ENCODE measurements around the gene USP22.

The USP22 gene

GRCh38 chr17:21019976-21020586, 22.7 kb downstream of the USP22 start:
- no peak for DNase-seq (ENCODE audit: low spot score)

DNA sequence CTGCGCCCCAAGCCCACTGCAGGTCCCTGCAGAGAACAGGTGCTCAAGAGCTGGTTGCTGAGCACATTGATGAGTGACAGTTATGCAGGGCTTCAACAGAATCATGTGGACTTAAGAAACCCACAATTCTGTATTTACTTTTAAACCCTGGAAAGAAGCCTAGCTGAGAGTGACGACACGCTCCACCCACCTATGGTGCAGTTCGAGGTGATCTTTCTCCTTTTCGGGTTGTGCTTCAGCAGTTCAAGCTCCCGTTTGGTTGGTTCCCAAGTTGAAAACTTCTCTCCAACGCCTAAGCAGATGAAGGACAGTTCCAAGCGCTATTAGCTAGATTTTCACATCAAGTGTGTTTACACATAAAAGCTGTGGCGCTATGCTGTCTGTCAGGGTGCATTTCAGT, 23.9 kb downstream of the USP22 start:
- no peak for DNase-seq (ENCODE audit: low spot score)

GRCh38 chr17:21017861-21018260, 24.9 kb downstream of the USP22 start:
- no peak for DNase-seq (ENCODE audit: low spot score)

DNA sequence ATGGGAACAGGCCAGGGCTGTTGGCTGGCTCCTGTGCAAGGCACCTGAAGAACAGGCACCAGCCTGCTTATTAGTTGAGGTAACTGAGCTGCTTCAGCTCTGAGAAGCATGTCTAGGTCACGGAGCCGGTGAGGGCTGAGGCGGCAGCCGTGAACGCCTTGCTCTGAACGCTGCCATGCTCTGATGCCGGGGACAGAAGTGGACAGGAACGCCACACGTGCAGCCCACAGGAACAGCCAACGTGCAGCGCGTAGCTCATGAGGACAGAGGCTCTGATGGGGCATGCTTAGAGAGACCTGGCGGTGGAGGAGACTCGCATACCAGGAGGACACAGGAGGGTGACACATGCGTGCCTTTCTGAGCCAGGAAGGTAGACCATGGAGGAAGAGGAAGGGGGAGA, 25.6 kb downstream of the USP22 start:
- DNase-seq (ENCODE audit: low spot score), result no peak

GRCh38 chr17:21016826-21017225, 26.0 kb downstream of the USP22 start:
- DNase-seq (ENCODE audit: low spot score), result no peak

GRCh38 chr17:21015564-21015963, 27.2 kb downstream of the USP22 start:
- DNase-seq (ENCODE audit: low spot score), result no peak

DNA sequence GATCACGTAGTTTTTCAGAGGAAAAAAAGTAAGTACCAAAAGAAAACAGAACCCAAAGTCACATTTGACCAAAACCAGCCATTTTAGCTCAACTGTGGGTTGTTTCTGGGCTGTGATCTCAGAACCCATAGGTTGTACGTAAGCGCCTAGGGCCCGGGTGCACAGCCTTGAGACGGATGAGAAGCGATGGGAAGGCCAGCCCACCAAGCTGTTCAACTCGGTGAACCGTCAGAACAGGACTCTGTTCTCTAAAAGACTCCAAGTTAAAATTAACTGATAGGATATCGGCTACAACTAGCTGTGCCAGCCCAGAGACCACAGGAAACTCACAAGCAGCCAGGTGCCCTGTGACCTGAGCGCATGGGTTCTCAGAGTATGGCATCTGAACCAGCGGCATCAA, 28.3 kb downstream of the USP22 start:
- no peak for DNase-seq (ENCODE audit: low spot score)

GRCh38 chr17:21013983-21014382, 28.8 kb downstream of the USP22 start:
- no peak for DNase-seq (ENCODE audit: low spot score)

DNA sequence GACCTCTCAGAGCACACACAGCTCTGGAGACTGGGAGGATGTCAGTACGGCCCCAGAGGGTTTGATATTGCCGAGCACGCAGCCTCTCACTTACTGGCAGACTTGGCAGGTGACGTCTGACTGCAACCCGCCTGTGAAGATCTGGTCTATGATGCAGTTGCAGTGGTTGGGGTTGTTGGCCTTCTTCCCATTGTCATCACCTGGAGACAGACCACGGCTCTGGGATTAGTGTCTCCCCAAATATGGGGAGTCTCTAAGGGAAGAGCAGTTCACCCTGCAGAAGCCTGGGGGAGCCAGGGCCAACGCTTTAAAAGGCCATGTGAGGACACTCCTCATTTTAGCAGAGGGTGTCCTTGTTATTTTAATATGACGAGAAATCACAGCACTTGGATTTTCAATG, 30.1 kb downstream of the USP22 start:
- no peak for DNase-seq (ENCODE audit: low spot score)

DNA sequence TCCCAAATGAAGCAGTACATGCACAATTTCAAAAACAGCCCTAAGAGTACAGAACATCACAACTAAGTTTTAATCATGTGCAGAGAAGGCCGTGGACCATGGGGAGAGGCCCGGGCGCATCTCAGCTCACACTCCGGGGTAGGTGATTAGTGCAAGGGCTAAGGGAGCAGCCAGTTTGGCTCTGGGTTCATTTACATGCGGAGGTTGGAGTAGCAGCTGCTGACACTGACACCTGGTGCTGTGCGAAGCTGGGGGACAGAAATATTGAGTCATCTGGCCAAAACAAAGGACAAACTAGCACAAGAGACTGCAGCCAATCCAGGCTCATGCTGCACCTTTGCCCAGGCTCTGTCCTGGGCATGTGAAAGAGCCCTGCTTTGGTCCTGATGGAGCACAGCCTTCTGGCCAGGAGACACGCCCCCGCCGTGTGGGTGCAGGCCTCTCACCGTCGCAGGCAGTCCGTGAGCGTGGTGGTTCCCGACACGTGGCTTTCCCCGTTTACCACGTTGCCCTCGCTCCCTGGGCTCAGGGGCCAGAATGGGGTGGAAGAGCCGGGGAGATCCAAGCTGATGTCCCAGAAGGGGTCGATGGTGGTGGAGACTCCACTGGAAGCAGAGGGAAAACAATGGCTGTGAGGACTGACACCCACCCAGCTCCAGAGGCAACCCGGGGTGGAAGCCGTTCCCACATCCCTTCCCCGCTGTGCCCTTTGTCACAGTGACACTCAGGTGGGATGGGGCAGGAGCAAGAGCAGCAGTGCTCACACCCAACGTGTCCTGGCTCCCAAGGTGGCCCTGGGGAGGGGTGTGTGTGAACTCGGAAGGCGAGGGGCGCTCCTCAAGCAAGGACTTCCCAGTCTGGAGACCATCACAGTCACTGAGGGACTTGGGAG, 31.9 kb downstream of the USP22 start:
- no peak for DNase-seq (ENCODE audit: low spot score)

DNA sequence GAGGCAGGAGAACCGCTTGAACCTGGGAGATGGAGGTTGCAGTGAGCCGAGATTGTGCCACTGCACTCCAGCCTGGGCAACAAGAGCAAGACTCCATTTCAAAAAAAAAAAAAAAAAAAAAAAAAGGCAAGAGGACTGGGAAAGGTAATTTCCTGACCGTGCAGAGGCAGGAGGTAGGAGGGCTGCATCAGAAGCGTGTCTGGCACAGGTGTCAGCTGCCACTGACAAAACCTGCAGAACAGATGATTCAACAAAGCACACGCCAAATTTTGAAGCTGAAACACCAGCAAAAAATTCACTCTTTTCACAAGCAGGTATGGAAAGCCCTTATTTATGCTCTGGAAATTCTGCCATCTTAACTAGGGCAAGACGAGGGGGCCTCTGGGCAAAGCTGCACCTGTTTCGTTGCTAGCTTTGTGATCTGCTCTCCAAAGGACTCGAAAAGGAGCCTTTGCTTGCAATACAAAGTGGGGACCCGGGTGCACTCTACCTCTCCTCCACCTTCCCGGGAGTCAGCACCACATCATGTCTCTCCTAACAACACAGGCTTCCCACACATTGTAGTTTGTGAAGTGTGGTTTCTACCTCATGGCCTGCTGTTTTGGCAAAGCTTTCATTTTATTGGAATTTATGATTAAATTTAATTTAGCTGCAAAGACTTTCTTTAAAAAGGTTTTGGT, 33.7 kb downstream of the USP22 start:
- no peak for DNase-seq (ENCODE audit: low spot score)

DNA sequence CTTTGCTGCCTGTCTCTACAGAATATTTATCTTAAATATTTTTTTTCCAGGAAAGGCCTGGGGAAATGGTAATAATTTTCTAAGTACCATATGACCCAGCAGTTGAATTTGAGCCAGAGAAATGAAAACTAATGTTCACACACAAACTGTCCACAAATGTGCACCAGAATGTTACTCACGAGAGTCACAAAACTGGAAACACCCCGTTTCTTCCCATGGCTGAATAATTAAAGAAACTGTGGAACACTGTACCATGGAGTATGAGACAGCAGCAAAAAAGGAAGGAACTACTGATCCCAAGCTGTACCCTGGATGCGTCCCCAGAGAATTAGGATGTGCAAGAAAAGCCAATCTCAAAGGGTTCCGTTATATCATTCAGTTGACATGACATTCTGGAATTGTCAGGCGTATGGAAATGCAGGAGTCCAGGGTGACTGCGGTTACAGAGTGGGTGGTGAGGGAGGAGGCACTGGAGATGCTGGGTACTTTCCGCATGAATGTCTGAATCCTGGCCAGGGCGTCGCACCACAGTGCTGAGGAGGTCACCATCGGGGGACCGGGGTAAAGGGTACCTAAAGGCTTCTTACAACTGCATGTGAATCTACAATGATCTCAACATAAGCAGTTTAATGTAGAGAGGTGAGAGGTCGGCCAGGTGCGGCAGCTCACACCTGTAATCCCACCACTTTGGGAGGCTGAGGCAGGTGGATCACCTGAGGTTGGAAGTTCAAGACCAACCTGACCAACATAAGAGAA, 34.5 kb downstream of the USP22 start:
- no peak for DNase-seq (ENCODE audit: low spot score)

- DNase-seq (ENCODE audit: low spot score), result no peak
Measured at GRCh38 chr17:21007646-21008045, 35.2 kb downstream of the USP22 start.

DNA sequence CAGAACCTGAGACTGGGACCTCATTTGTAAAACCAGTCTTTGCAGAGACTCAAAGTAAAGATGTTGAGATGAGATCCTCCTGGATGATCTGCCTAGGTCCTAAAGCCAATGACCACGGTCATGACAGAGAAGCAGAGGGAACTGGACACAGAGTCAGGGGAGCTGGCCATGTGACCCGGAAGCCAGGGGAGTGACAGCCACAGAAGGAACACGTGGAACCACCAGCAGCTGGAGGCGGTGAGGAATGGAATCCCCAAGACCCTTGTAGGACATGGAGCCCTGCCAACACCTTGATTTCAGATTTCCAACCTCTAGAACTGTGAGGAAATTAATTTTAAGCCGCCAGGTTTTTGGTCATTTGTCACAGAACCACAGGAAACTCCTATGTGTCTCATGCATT, 37.0 kb downstream of the USP22 start:
- no peak for DNase-seq (ENCODE audit: low spot score)

GRCh38 chr17:21005367-21005766, 37.4 kb downstream of the USP22 start:
- no peak for DNase-seq (ENCODE audit: low spot score)

DNA sequence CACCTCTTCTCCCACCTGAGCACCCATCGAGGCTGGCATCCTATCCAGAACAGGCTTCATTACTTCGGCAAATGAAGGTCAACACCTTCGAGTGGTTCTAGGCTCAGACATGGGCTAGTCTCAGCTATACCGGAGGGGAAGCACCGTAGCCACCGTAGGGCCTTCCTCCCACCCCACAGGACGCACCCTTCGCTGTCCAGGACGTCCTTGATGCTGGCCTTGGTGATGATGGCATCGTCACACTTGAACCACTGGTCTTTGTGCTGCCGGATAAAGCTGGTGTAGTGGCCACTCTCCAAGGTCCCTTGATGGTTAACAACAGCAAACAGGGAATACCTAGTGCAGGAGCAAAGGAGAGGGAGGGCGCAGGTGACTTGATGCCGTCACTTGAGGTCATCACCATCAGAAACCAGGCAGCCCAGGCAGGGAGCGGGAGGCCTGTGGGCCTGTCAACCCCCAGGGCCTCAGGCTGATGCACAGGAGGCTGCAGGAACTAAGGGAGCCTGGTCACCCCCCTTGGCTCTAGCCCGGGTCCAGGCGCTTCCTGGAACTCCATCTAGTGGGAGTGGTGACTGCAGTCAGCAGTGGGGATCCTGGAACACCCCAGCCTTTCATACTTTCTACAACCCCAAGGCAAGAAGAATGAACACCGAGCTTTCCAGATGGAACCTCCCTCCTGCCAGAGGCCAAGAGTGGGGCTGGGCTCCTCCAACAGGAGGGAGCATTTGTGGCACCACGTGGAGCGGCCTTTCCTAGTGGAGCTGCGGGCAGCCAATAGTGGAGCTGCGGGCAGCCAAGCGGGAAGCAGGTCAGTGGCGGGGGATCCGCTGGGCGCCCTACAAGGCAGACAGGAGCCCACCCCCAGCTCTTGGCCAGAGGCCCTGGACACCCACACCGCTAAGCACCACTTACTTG, 38.5 kb downstream of the USP22 start:
- DNase-seq (ENCODE audit: low spot score), result no peak

DNA sequence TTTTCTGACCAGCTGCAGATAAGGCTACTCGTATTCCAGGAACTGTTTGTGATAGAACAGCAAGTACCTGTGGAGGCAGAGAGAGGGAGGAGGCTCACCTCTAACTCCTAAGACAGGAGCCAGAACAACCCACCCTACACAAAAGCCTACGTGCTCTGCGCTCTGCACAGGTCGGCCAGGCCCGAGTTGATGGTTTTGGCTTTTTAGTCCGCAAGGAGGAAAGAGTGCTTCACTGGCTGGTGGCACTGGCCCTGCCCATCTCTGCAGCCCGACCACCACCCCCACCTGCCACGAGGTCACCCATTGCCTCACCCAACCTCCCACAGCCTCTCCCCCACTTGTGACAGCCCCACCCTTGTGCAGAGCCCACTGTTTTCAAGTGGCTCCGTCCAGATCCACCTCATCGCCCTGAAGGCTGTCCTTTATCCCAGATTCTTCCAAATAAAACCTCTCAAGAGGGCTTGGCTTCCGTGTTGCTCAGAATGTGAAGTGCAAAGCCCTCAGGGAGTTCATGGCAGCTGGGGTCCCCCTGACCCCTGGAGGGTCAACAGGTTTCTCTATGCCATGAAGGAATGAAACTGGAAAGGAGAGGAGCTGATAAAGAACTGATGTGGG, 39.7 kb downstream of the USP22 start:
- no peak for DNase-seq (ENCODE audit: low spot score)

DNA sequence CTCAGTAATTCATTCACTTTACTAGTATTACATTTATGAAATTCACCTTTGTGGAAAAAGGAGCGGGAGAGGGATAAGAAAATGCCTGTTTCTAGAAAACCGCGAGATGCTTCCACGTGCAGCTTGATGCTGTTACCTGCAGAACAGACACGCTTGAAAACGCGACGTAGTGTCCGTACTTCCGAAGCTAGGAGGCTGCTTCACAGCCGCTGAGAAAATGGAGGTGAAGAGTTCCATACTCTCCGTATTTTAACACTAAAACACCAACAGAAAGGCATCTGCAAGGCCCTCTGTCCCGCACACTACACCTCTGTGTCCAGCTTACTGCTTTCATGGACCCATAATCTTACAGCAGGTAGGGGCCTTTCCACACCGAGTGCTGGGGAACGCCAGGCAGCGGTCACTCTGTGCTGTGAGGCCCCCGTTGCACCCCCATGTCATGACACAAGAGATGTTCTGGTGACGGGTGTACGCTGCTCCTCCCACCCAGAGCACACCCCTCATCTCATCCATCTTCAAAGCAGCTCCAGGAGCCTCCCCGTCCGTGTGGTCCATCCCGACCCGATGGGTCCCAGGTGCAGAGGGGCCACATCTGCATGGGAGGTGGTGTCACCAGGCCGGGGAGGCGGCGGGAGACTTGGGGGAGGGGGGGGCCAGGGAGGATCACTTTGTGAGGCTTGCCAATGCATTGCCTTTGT, 40.4 kb downstream of the USP22 start:
- DNase-seq (ENCODE audit: low spot score), result no peak

DNA sequence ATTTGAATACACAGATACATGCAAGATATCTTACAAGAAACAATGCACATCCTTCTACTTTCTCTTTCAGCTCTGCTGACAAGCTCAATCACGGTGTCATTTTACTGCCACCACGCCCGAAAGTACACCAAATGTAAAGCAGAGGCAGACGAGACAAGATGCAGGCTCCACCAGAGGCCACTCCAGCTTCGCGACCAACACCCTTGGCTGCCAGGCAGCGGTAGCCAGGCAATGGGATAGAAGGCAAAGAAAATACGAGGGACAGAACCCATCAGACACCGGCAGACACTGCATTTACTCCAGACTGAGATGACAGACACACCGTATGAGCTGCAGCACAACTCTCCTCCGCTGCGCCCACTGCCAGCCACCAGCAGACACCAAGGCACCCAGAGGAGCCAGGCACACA, 41.0 kb downstream of the USP22 start:
- DNase-seq (ENCODE audit: low spot score), result no peak

- no peak for DNase-seq (ENCODE audit: low spot score)
Measured at GRCh38 chr17:21001111-21001812, 41.5 kb downstream of the USP22 start.

Measured in activated CD4-positive, alpha-beta T cell treated with anti-CD3 and anti-CD28 coated beads, Interleukin-2, Interleukin-4, amounts not matched to agents 100 ng/mL and 50 ng/mL, durations not matched to agents 16 hours and 8 hours (primary cell).